Muscle layer of duodenum (tissue), 2 donors: ENCODE results near the gene GADD45GIP1.

Experiments
- H3K27ac ChIP-seq: one replicate; pipeline ENCODE4 v1.7.0; 2013; ENCODE audit warnings: mild to moderate bottlenecking, low read length
- H3K27me3 ChIP-seq: one replicate; pipeline ENCODE4 v1.7.0; 2013; ENCODE audit warnings: low read depth, mild to moderate bottlenecking, control low read depth, low read length
- H3K36me3 ChIP-seq, 2 donors: one replicate each; pipeline ENCODE4 v1.7.0; 2013; ENCODE audit warnings: low read length in 2 of 2, control low read depth in 1 of 2, mild to moderate bottlenecking in 1 of 2; ENCODE audit not compliant: insufficient read depth in 2 of 2, control insufficient read depth in 1 of 2
- H3K4me1 ChIP-seq, 2 donors: one replicate each; pipeline ENCODE4 v1.7.0; 2013; ENCODE audit warnings: low read length in 2 of 2, mild to moderate bottlenecking in 2 of 2, control low read depth in 1 of 2, moderate library complexity in 1 of 2; ENCODE audit not compliant: insufficient read depth in 2 of 2, control insufficient read depth in 1 of 2
- H3K4me3 ChIP-seq, 2 donors: one replicate each; pipeline ENCODE4 v1.7.0; 2013; ENCODE audit warnings: low read length in 2 of 2, low read depth in 1 of 2, mild to moderate bottlenecking in 1 of 2
- H3K9me3 ChIP-seq, 2 donors: one replicate each; pipeline ENCODE4 v1.7.0; 2013; ENCODE audit warnings: low read length in 2 of 2, control low read depth in 1 of 2, mild to moderate bottlenecking in 1 of 2; ENCODE audit not compliant: control insufficient read depth in 1 of 2
- donor health status: healthy.

GADD45GIP1 gene

DNA sequence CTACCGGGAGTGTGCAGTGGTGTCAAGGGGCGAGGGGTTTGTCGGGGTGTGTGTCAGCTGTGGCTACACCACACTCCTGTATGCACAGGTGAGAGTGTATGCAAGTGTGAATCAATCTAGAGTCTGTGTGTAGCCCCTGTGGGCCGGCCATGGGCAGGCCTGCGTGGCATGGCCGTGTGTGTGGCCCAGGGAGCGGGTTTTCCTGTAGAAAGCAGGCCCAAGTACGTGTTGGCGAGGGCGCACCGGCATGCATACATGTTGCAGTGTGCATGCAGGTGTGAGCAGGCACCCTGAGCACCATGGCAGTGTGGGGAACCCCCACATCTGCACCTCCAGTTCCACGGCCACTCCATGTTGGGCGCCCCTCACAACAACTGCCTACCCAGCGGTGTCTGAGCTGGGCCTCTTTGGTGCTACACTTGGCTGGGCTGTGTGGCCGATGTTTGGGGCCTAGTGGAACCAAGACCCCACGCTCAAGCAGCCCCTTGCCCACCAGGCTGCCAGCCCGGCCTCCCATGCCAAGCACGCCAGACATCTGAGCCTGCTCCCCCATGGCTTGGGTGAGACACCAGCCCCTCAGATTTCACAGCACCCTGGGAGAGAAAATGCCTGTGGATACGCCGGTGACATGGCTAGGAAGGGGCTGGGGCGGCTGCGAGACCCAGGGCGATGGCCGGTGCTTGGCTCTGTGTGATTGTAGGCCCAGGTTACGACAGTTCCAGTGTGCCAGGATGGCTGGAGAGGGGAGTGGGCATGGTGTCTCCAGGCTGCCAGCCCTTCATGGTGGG is 40.4 kb upstream of the GADD45GIP1 start:
- Histone ChIP-seq H3K4me1 (peaks cover 0 to 39% of the 10 kb centered on the region in 2 donors), H3K27ac (peak overlapping the region; percentile 8)

DNA sequence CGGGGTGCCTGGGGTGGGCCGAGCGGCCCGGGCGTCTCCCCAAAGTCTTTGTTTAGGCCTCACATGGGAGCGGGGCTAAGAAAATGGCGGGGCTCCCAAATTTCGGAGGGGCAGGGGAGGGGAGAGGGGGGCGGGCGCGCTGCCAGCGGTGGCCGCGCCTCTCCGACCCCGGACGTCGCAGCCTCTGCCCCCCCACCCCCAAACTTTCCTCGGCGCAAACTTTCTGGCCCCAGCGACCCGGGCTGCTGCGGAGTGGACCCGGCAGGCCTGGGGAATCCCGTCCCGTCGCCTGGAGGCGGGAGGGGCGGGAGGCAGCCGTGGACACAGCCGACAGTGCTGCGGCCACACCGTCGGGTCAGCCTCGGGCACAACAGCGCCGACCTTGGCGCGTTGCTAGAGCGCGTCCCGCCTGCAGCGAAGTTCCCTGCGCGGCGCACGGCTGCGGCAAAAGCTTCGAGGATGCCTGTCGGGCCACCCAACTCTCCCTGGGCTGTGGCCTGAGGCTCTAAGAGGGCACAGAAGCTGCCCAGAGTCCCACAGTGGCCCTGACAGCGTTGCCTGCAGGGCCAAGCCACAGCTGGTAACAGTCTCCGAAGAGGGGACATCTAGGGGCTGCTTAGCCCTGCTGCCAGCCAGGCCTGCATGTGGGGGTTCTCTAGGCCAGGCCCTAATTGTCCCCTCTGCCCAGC is 39.5 kb upstream of the GADD45GIP1 start:
- H3K4me1 ChIP-seq = peaks cover 0 to 38% of the 10 kb centered on the region in 2 donors
- no peaks in the 10 kb centered on the region for H3K9me3 ChIP-seq
- peaks cover 0 to 4% of the 10 kb centered on the region in 2 donors for H3K36me3 ChIP-seq
- peak overlapping the region; percentile 59 to 89 for H3K4me3 ChIP-seq
- no peak overlapping the region for H3K27ac ChIP-seq
- H3K27me3 ChIP-seq = no peaks in the 10 kb centered on the region

More for the DNA sequence above, 40.4 kb upstream of the GADD45GIP1 start:
- peak overlapping the region; percentile 59 to 89 for H3K4me3 ChIP-seq
- no peaks in the 10 kb centered on the region for H3K27me3 ChIP-seq
- peaks cover 0 to 4% of the 10 kb centered on the region in 2 donors for H3K36me3 ChIP-seq
- no peaks in the 10 kb centered on the region for H3K9me3 ChIP-seq

DNA sequence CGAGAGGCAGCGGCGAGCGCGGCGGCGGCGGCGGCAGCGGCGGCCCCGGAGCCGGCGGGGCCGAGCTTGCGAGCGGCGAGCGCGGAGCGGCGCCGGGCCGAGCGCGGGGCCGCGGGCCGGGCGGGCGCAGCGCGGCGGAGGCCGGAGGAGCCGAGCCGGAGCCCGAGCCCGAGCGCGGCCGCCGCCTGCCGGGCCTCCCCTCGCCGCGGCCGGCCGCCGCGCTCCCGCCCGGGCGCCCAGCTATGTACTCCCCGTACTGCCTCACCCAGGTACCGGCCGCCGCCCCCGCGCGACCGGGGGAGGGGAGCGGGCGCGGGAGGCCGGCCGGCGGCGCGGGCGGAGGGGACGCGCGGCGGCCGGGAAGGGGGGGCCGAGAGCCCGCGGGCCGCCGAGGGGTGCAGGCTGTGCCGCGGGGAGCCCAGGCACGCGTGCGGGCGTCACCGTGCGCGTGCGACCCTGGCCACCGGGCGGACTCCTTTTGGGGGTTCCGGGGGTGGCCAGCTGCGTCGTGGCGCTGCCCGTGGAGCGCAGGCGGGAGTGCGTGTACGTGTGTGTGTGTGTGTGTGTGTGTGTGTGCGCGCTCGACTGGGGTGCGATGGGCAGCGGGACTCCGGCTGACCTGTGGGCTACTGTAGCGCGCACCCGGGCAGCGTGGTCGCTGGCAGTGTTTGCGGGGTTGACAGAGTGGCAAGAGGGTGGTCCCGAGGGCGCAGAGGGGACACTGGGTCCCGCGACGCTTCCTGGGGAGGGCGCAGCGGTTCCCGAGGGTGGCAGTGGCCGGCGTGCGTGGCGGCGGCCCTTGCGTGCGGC is 38.8 kb upstream of the GADD45GIP1 start:
- peak overlapping the region; percentile 52 to 89 for H3K4me3 ChIP-seq
- H3K27ac ChIP-seq = no peak overlapping the region
- peaks cover 0 to 4% of the 10 kb centered on the region in 2 donors for H3K36me3 ChIP-seq
- H3K27me3 ChIP-seq = no peaks in the 10 kb centered on the region
- no peaks in the 10 kb centered on the region for H3K9me3 ChIP-seq
- H3K4me1 ChIP-seq = peaks cover 0 to 32% of the 10 kb centered on the region in 2 donors

DNA sequence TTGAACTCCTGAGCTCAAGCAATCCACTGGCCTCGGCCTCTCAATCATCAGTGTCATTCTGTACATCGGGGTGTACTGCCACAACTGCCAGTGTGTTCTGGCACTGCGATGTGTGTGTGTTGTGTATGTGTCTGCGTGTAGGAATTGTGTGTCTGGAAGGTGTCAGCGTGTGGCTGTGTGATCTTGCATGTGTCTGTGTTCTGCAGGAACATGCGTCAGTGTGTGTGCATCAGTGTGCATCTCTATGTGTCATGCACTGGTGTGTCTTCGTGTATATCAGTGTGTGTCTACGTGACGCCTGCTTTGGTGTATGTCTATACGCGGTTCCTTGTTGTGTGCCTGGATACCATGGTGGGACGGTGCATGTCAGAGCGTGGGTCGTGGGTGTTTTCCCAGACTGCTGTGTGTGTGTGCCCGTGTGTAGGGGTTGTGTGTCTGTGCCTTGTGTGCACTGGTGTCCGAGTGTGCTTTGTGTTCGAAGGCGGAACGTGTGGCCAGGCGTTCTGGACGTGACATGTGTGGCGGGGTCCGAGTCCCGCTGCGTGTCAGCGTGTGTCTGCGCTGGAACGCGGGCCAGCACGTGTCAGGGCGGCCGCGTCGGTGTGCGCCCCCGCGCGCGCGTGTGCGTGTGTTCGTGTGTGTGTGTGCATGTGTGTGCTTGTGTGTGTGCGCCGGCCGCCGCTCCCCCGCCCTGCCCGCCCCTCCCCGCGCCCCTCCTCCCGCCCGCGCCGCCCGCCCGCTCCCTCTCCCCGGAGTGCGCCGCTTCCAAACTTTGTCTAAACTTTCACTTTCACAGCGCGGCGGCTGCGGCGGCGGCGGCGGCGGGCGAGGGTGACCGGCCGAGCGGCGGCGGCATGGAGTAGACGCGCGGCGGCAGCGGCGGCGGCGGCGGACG is 37.9 kb upstream of the GADD45GIP1 start, which contains the start of gene NFIX:
NFIX (plus strand) TSS at position 775 of the 895 bp plus-strand sequence. CDS start 363 bp downstream, outside the sequence.
- Histone ChIP-seq H3K27me3 (no peaks in the 10 kb centered on the region), H3K36me3 (peaks cover 0 to 4% of the 10 kb centered on the region in 2 donors), H3K9me3 (no peaks in the 10 kb centered on the region), H3K27ac (peak within 1 kb of the TSS; percentile 31), H3K4me1 (peaks cover 0 to 24% of the 10 kb centered on the region in 2 donors), H3K4me3 (peak within 1 kb of the TSS; percentile 72 to 89)

DNA sequence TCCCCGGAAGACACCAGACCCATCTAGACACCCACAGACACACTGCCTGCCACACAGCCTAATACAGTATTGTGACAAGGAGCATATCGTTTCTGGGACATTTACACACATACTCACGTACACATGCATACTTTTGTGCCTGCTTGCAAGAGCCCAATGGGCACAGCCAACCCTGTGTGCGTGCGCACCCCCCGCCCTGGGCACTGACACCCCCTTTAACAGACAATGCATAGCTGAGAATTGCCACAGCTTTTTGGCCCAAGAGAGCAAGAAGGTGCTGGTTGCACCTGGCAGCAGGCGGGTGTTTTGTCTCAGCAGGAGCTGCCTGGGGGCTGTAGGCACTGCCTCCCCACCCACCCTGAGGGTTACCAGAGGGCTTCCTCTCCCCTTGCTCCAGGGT is 36.5 kb upstream of the GADD45GIP1 start:
- H3K27me3 ChIP-seq = no peaks in the 10 kb centered on the region
- peaks cover 0 to 21% of the 10 kb centered on the region in 2 donors for H3K4me1 ChIP-seq
- H3K4me3 ChIP-seq = no peak overlapping the region
- no peak overlapping the region for H3K27ac ChIP-seq
- H3K36me3 ChIP-seq = peaks cover 0 to under 1% of the 10 kb centered on the region in 2 donors
- no peaks in the 10 kb centered on the region for H3K9me3 ChIP-seq

DNA sequence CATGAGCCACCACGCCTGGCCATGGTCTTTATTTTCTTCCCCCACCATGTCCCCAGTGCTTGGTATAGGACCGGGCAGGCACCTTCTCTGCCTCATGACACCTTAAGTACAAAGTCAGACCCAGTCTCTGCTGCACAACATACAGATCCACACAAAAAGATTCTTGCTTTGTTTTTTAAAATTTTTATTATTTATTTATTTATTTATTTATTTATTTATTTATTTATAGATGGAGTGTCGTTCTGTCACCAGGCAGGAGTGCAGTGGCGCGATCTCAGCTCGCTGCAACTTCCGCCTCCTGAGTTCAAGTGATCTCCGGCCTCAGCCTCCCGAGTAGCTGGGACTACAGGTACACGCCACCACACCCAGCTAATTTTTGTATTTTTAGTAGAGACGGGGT is 35.7 kb upstream of the GADD45GIP1 start:
- Histone ChIP-seq H3K4me3 (no peak overlapping the region), H3K27me3 (no peaks in the 10 kb centered on the region), H3K9me3 (no peaks in the 10 kb centered on the region), H3K4me1 (peaks cover 0 to 17% of the 10 kb centered on the region in 2 donors), H3K36me3 (no peaks in the 10 kb centered on the region), H3K27ac (no peak overlapping the region)

DNA sequence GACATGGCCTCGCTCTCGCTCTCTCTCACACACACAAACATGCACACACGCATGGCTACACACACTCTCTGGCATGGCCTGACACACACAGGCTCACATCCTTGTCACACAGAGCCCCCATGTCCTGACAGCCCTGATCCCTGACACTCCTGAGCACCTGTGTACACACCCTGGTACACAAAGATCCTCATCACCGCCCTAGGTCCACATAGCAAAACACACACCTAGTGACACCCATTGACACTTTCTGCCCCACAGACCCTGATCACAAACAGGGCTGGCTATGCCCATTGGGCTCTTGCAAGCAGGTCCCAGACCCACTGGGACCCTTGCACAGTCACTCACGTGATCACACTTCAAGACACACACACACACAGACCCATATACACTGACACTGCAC is 34.3 kb upstream of the GADD45GIP1 start:
- Histone ChIP-seq H3K27ac (no peak overlapping the region), H3K36me3 (no peaks in the 10 kb centered on the region), H3K27me3 (no peaks in the 10 kb centered on the region), H3K4me3 (no peak overlapping the region), H3K9me3 (no peaks in the 10 kb centered on the region), H3K4me1 (peaks cover 0 to 6% of the 10 kb centered on the region in 2 donors)

DNA sequence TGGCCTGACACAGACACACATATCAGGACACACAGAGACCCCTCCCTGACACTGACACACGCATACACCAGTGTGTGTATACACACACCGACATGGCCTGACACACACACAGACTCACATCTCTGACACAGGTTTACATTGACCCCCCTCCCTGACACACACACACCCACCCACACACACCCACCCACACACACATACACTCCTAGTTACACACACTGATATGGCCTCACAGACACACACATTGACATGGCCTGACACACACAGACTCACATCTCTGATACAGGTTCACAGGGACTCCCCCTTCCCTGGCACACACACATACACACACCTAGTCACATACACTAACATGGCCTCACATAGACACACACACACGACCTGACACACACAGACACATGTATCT is 33.8 kb upstream of the GADD45GIP1 start:
- Histone ChIP-seq H3K4me3 (no peak overlapping the region), H3K4me1 (peaks cover 0 to 6% of the 10 kb centered on the region in 2 donors), H3K27me3 (no peaks in the 10 kb centered on the region), H3K36me3 (no peaks in the 10 kb centered on the region), H3K27ac (no peak overlapping the region), H3K9me3 (no peaks in the 10 kb centered on the region)

DNA sequence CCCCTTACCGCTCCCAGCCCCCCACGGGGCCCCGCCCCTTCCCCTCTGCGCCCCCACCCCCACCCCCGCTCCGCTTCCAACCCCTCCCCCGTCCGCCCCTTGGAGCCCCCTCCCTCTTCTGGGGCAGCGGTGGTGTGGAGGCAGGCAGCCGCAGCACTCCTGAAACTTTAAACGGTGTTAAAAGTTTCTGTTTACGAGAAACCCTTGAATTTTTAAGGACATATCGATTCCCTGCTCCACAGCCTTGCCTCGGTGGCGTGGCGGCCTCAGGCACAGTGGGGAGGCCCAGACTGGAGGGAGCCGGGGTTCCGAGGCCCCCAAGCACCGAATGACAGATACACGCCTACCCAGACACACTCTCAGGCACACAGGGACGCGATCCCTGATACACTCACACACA is 33.4 kb upstream of the GADD45GIP1 start:
- H3K4me3 ChIP-seq = no peak overlapping the region
- H3K4me1 ChIP-seq = peaks cover 0 to 6% of the 10 kb centered on the region in 2 donors
- H3K27ac ChIP-seq = no peak overlapping the region
- H3K27me3 ChIP-seq = no peaks in the 10 kb centered on the region
- no peaks in the 10 kb centered on the region for H3K36me3 ChIP-seq
- H3K9me3 ChIP-seq = no peaks in the 10 kb centered on the region

DNA sequence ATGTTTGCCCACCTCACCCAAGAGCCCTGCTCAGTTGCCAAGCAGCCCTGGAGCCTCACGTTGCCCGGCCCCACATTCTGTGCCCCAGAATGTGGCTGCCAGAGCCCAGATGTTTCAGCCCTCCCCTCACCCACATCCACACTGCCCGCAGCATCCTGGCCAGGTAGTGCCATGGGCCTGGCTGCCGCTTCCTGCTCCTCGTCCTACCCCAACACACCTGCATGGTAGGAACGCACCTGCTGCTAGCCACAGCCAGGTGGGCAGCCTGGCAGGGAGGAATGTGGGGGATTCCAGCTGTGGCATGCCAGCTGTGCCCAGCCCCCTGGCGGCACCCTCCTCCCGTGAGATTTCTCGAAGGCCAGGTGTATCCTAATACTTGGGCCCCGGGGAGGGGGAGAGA is 30.8 kb upstream of the GADD45GIP1 start:
- Histone ChIP-seq H3K27ac (no peak overlapping the region), H3K4me3 (no peak overlapping the region), H3K27me3 (no peaks in the 10 kb centered on the region), H3K4me1 (peaks cover 4 to 7% of the 10 kb centered on the region in 2 donors), H3K36me3 (no peaks in the 10 kb centered on the region), H3K9me3 (no peaks in the 10 kb centered on the region)
